HepG2 (cell line): ENCODE measurements around the gene PRR29. TPM values are rescaled to one million over a fixed set of nuclear protein-coding genes. Genes with fewer than 3 reads are reported as not detected.

Experiments used
- E2F2 ChIP-seq: sonication (generic); formaldehyde crosslinking; IDR thresholded peaks from 2 replicates; pipeline ENCODE4 v1.4.0; 2020; ENCODE audit warnings: missing genetic modification reagents, borderline replicate concordance
- HOXA3 ChIP-seq: sonication (generic); formaldehyde crosslinking; IDR thresholded peaks from 2 replicates; pipeline ENCODE4 v1.5.0; 2020; ENCODE audit warnings: missing genetic modification reagents
- KDM3A ChIP-seq: IDR thresholded peaks from 2 replicates; pipeline ENCODE4 v1.6.1; 2018; ENCODE audit warnings: low read depth, missing compliant biosample characterization
- ONECUT2 ChIP-seq: sonication (generic); formaldehyde crosslinking; IDR thresholded peaks from 2 replicates; pipeline ENCODE4 v1.4.0; 2020; ENCODE audit warnings: missing genetic modification reagents
- RNF2 ChIP-seq: fragments of 450-650 bp; conservative IDR thresholded peaks from 2 replicates; pipeline ENCODE4 v1.6.1; 2016; ENCODE audit warnings: low read depth
- SIX1 ChIP-seq: sonication (generic); formaldehyde crosslinking; IDR thresholded peaks from 2 replicates; pipeline ENCODE4 v1.4.0; 2020; ENCODE audit warnings: missing genetic modification reagents, borderline replicate concordance
- SP2 ChIP-seq: sonication (generic); formaldehyde crosslinking; IDR thresholded peaks from 2 replicates; pipeline ENCODE4 v1.5.1; 2020; ENCODE audit warnings: mild to moderate bottlenecking, missing genetic modification reagents
- TIGD3 ChIP-seq: sonication (generic); formaldehyde crosslinking; IDR thresholded peaks from 2 replicates; pipeline ENCODE4 v1.5.1; 2020; ENCODE audit warnings: mild to moderate bottlenecking, missing genetic modification reagents, borderline replicate concordance
- U2AF2 ChIP-seq: fragments of 200-400 bp; formaldehyde crosslinking; IDR thresholded peaks from 2 replicates; pipeline ENCODE4 v1.6.1; 2017; ENCODE audit warnings: low read depth, mild to moderate bottlenecking, low read length
- ZBTB43 ChIP-seq: sonication (generic); formaldehyde crosslinking; conservative IDR thresholded peaks from 2 replicates; pipeline ENCODE4 v1.4.0; 2020; ENCODE audit warnings: missing genetic modification reagents
- ZNF335 ChIP-seq: sonication (generic); formaldehyde crosslinking; IDR thresholded peaks from 2 replicates; pipeline ENCODE4 v1.4.0; 2020; ENCODE audit warnings: missing genetic modification reagents
- ZNF552 ChIP-seq: sonication (generic); formaldehyde crosslinking; IDR thresholded peaks from 2 replicates; pipeline ENCODE4 v1.9.0; 2022; ENCODE audit warnings: missing genetic modification reagents, mild to moderate bottlenecking, borderline replicate concordance
- polyA plus RNA-seq, 8 experiments: library from polyadenylated mRNA; depleted of rRNA in 3 of 8; stranded (reverse) in 7 of 8; unstranded in 1 of 8; fragments of >200 nt; fragmentation: Illumina TruSeq in 4 of 8; extraction: Trizol in 4 of 8; gene quantifications; 2 replicates each; pipeline versions ENCODE4 v1.2.1 to v1.2.3, GENCODE V29; 2011 to 2016; ENCODE audit warnings: low read depth in 4 of 8, missing spikeins in 1 of 8, mixed read lengths in 1 of 8; ENCODE audit not compliant: insufficient read depth in 1 of 8
- total RNA-seq, 5 experiments: library from RNA; depleted of rRNA; stranded (reverse); fragments of >200 nt; fragmentation: Illumina TruSeq; extraction: Trizol; gene quantifications; 2 replicates each; pipeline ENCODE4 v1.2.3, GENCODE V29; 2016; ENCODE audit warnings: low read depth in 1 of 5

The PRR29 gene
- total and polyA plus RNA-seq, 2 of the 13 experiments (the other 11 are each of a cell fraction or from before 2014, with no cell fraction given) = 0.07 to 0.20 TPM

GRCh38 chr17:63954402-63955063 is 43.6 kb upstream of the PRR29 start (continued):
- TF ChIP-seq TIGD3 (CRISPR knock-in tag) (no peak), ZNF552 (CRISPR knock-in tag) (no peak), ZNF335 (CRISPR knock-in tag) (no peak), ZBTB43 (CRISPR knock-in tag) (no peak), ONECUT2 (CRISPR knock-in tag) (no peak), RNF2 (no peak), U2AF2 (no peak), SIX1 (CRISPR knock-in tag) (no peak), E2F2 (CRISPR knock-in tag) (no peak), KDM3A (CRISPR knock-in tag) (no peak), HOXA3 (CRISPR knock-in tag) (no peak), SP2 (CRISPR knock-in tag) (no peak)
